Activated CD4-positive, alpha-beta T cell treated with anti-CD3 and anti-CD28 coated beads, Interleukin-2, Interleukin-4, amounts not matched to agents 100 ng/mL and 50 ng/mL, durations not matched to agents 16 hours and 8 hours (primary cell): ENCODE data around the gene MYO1B.

ENCODE experiments used
- DNase-seq: peaks from one replicate; pipeline ENCODE4 v3.0.0-alpha.2; 2020; ENCODE audit warnings: low spot score

Gene MYO1B

DNA sequence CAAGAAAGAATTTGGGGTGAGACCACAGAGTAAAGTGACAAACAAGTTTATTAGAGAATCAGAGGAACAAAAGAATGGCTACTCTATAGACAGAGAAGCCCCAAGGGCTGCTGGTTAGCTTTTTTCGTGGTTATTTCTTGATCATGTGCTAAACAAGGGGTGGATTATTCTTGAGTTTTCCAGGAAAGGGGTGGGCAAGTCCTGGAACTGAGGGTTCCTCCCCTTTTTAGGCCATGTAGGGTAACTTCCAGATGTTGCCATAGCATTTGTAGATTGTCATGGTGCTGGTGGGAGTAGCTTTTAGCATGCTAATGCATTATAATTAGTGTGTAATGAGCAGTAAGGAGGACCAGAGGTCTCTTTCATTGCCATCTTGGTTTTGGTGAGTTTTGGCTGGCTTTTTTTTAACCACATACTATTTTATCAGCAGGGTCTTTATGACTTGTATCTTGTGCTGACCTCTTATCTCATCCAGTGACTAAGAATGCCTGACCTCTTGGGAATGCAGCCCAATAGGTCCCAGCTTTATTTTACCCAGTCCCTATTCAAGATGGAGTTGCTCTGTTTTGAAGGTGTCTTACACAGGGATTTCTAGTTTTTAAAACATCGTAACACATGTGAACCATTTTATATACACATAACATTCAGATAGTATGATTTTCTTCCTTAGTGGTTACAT is 77.8 kb downstream of the MYO1B start:
- no peak for DNase-seq

- no peak for DNase-seq
Observed at GRCh38 chr2:191325651-191326365, 80.6 kb downstream of the MYO1B start.

DNA sequence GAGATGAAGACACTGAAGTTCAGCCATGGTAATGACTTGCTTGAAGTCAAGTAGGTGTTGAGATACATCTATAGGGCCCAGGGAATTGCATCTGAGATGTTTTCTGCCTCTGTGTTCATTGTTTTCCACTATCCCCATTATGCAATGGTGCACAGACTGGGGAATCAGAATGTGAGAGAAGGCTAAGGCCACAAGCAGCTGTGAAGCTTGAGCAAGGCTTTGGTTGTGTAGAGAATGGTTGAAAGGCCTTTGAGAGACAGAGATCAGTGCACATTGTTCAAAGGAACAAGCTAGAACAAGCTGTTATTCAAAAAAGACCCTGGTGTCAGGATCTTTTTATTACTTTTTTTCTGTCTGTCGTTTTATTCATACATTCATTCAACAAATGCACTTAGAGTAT is 82.3 kb downstream of the MYO1B start:
- no peak for DNase-seq

DNA sequence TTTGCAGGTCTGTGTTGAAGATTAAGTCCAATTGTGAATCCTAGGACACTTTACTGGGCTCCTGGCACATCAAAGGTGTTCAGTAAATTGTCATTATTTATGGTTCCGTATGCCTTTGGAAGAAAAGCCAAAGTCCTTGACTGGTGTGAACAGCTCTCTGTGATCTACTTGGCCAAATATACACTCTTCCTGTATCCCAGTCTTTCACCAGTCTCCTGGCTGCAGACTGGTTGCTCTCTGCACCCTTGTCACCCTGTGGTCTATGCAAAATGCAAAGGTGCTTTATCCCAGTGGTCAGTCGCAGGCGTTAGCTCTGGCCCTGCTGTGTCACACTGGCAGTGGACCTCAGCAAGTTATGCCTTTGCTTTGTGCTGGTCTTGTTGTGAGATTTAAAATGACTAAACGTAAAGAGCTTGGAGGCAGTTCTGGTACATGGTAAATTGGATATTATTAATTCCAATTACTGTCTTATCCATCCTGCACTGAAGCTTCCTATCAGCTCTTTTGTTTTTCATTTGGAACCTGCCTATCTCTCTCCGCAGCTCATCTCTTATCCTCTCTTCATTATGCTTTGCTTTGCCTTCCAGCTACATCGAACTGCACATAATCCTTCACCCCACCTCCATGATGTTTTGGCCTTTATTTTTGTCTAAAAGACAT is 83.1 kb downstream of the MYO1B start:
- DNase-seq = no peak

- DNase-seq = no peak
Observed at GRCh38 chr2:191329841-191330240, 84.6 kb downstream of the MYO1B start.

DNA sequence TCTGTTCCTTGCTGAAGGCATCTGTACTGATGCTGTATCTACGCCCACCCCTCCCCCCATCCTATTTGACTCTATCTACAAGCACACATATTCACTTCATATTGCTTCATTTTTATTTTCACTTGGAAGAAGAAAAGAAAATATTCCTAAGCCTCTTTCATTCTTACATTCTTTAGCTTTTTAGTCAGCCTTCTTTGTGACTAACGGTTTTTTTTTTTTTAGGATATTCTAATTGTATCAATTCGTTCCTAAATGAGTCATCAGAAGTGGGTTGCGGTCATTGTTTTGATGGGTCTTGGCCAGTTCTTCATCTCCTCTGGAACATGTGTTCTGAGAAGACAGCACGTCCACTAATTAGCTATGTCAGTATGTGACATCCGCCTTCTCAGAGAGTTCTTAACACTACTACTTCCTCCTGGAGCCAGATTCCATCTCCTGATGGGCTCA is 88.7 kb downstream of the MYO1B start:
- DNase-seq = no peak

GRCh38 chr2:191335875-191336464 is 90.8 kb downstream of the MYO1B start:
- no peak for DNase-seq

DNA sequence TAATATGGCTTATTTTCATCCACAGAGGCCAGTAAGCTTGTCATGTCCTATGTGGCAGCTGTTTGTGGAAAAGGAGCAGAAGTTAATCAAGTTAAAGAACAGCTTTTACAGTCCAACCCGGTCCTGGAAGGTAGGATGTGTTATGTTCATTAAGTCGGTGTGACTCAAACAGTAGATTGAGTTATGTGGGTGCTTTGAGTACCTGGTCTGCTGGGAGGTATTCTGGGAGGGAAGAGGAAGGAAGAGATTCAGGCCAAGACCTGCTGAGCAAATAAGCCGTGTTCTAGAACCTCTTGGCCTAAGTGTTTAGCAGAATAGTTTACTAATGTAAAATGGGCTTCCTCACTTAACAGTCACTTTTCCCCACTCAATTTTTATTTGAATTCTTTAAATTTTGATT is 96.2 kb downstream of the MYO1B start:
- no peak for DNase-seq

- DNase-seq = no peak
Observed at GRCh38 chr2:191343796-191344338, 98.7 kb downstream of the MYO1B start.

DNA sequence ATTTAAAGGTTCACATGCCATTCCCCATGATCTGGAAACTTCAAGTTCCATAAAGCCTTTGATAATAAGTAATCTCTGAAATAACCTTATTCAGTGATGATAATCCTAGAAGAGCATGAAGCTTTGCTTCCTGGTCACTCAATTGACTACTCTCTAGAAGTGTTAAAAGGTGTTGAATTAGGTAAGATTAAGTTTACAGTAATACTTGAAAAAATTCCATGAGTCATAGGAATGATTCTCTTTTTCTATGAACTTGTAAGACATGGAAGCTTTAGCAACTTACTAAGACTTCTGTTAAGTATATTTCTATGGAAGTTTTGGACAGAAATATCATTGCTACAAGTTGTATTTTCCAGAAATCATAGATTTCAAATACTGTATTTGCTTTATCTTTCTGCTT is 100.6 kb downstream of the MYO1B start:
- no peak for DNase-seq

DNA sequence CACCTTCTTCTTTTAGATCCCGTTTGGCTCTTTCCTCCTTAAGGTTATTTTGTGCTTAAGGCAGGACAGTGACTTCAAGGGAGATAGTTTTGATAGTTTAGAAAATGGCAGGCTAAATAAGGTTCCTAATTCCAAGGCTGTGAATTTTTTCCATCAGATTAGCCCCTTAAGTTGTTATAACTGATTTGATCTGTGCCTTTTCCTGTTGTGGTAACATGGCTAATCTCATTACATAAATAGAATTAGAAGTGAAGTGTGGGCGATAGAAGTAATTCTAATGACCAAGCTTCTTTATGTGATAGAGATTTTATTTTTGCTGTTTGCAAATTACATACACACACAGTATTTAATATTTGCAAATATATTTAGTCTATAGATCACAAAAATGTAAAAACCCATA is 102.0 kb downstream of the MYO1B start:
- DNase-seq = no peak

GRCh38 chr2:191347881-191348280 is 102.7 kb downstream of the MYO1B start:
- DNase-seq = no peak

GRCh38 chr2:191349990-191350389 is 104.8 kb downstream of the MYO1B start:
- DNase-seq = no peak

DNA sequence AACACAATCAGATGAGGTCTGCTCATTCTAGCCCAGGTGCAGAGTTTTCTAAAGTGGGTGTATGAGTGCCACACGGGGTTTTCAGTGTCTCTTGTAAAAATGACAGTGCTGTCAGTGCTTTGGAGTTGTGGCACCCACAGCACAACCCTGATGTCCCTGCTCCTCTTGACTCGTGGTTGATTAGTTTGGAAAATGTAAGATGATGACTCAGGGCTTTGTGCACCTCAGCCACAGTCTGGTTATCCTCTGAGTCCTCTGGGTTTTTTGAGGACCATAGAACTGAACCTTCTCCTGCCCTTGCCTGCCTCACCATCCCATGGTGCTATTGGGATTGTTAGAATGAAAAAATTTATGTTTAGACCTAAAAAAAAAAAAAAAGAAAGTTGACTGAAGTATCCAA is 105.6 kb downstream of the MYO1B start:
- DNase-seq = no peak

DNA sequence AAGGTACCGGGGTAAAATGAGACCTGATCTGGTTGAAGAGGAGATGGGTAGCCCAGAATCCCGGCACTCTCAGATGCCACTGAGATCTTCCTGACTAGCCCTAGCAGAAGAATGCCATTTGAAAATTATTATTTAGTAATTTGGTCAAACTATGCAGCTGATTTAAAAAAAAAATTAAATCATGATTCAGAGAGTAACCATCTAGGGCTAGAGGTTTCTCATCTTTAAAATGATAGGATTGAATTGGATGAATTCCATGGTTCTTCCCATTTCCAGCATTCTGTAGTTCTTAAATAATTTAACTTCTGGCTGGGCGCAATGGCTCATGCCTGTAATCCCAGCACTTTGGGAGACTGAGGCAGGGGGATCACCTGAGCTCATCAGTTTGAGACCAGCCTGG is 106.1 kb downstream of the MYO1B start:
- no peak for DNase-seq

DNA sequence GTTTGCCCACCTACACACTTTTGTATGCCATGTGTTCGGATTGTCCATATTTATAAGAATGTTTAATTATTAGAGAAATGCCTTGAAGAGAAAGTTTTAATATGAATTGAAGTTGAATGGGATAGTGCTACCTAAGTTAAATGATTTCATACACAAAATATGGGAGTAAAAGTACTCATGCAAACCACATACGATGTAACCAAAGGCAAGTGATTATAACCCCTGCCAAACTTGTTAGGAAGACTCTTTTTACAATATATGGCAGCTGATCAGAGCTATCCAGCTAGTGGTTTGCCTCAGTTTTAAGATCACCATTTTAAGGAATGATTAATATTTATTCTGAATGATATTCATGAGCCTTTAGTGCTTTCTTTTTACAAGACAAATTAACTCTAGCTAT is 106.7 kb downstream of the MYO1B start:
- no peak for DNase-seq

GRCh38 chr2:191352536-191352935 is 107.3 kb downstream of the MYO1B start:
- DNase-seq = no peak

DNA sequence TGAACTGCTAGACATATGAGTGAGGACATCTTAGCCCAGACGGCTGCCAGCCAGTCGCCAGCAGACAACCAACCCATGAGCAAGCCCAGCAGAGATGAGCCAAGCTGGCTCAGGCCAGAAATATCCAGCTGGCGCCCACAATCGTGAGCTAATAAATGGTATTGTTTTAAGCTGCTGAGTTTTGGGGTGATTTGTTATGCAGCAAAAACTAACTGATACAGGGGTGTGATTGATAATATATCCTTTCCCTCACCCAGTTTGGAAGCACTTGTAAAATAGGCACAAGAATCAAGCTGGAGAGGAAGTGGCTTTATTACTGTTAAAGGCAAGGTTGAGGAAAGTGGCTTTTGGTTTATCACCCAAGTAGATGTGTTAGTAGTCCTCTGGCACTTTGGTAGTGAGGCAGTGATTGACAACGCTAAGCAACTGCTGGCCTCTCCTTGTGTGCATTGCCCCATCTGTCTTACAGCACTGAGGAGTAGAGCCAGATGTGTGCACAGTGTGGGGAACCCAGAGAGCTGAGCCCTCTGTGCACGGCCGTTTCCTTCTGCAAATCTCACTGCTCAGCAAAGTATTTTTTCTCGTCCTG is 110.1 kb downstream of the MYO1B start:
- no peak for DNase-seq

GRCh38 chr2:191357678-191358077 is 112.5 kb downstream of the MYO1B start:
- no peak for DNase-seq

DNA sequence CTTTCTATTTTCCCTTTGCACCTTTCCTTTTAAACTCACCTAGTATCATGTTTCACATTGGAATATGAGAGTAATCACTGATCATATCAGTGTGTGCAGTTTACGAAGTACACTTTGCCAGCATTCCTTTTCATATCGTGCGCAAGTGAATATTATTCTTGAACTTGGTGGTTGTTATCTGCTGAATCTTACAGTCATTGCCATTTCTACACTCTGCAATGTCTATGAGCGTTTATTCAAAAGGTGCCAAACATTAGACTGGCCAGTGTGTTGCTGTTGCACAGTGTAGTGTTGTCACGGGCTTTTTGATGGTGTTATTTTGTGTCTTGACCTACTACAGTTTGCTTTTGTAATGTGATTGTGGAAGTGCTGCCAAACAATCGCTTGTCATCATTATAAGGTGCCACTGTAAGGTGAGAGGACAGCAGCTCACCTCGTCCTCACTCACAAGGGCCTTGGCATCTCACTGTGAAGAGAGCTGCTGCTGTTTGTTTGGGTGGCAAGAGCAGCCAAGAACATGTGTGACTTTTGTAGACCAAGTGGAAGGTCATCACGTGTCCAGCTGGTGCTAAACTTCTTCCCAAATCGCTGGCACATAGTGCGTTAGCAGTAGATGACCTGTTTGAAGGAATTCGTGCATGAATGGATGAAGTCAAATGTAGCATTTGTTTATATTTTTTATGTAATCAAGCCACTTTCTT is 113.3 kb downstream of the MYO1B start:
- DNase-seq = no peak

GRCh38 chr2:191359133-191359532 is 113.9 kb downstream of the MYO1B start:
- DNase-seq = no peak

- DNase-seq = no peak
Observed at GRCh38 chr2:191360918-191361317, 115.7 kb downstream of the MYO1B start.
